SU-DHL-6 (cell line): ENCODE data around the gene NANP.

Experiments
- H2AFZ ChIP-seq: fragments of 200-600 bp; sonication (generic); 2 replicates; pipeline ENCODE4 v1.6.1; 2014; ENCODE audit warnings: low read depth, mild to moderate bottlenecking, moderate library complexity, mixed read lengths, antibody characterized with exemption, low read length; ENCODE audit not compliant: severe bottlenecking
- H3F3A ChIP-seq: fragments of 200-600 bp; shearing (Covaris generic); 2 replicates; pipeline ENCODE4 v1.6.0; 2016; ENCODE audit warnings: antibody characterized with exemption, mild to moderate bottlenecking; ENCODE audit not compliant: insufficient read depth
- H3K27ac ChIP-seq: fragments of 200-600 bp; sonication (generic); 2 replicates; pipeline ENCODE4 v1.5.1; 2016; ENCODE audit warnings: low read depth, mild to moderate bottlenecking, low read length, moderate library complexity, mixed read lengths
- H3K27me3 ChIP-seq: fragments of 200-600 bp; sonication (generic), shearing (Covaris generic); 2 replicates; pipeline ENCODE4 v1.6.0; 2014; ENCODE audit warnings: mild to moderate bottlenecking, low read length
- H3K36me3 ChIP-seq: fragments of 200-600 bp; sonication (generic); 2 replicates; pipeline ENCODE4 v1.6.1; 2014; ENCODE audit warnings: mild to moderate bottlenecking, low read length, mixed read lengths
- H3K4me2 ChIP-seq: fragments of 300-600, 200-600 bp; shearing (Covaris generic), sonication (generic); 2 replicates; pipeline ENCODE4 v1.6.0; 2014; ENCODE audit warnings: low read length, low read depth, mild to moderate bottlenecking; ENCODE audit not compliant: poor library complexity, severe bottlenecking
- H3K4me3 ChIP-seq: fragments of 200-600 bp; sonication (generic); 2 replicates; pipeline ENCODE4 v1.5.1; 2014; ENCODE audit warnings: antibody characterized with exemption, low read length, mild to moderate bottlenecking, mixed read lengths; ENCODE audit not compliant: insufficient read depth, poor library complexity, severe bottlenecking
- H3K79me2 ChIP-seq: fragments of 200-600 bp; sonication (generic); 2 replicates; pipeline ENCODE4 v1.6.1; 2014; ENCODE audit warnings: mild to moderate bottlenecking, low read length, moderate library complexity; ENCODE audit not compliant: insufficient read depth
- H3K9ac ChIP-seq: fragments of 200-600 bp; sonication (generic); 2 replicates; pipeline ENCODE4 v1.7.0; 2014; ENCODE audit warnings: mild to moderate bottlenecking, low read length
- H3K9me2 ChIP-seq: fragments of 200-600 bp; sonication (generic); replicated peaks from 2 replicates; pipeline ENCODE4 v1.6.1; 2014; ENCODE audit warnings: low read length; ENCODE audit not compliant: insufficient read depth
- H3K9me3 ChIP-seq: fragments of 200-600 bp; sonication (generic); 2 replicates; pipeline ENCODE4 v1.6.1; 2014; ENCODE audit warnings: low read length, mixed read lengths; ENCODE audit not compliant: insufficient read depth
- H4K20me1 ChIP-seq: fragments of 200-600 bp; sonication (generic); 2 replicates; pipeline ENCODE4 v1.6.1; 2014; ENCODE audit warnings: low read depth, mild to moderate bottlenecking, antibody characterized with exemption, low read length, moderate library complexity, mixed read lengths
- EZH2phosphoT487 ChIP-seq: fragments of 200-600 bp; sonication (generic), shearing (Covaris generic); conservative IDR thresholded peaks from 2 replicates; pipeline ENCODE4 v1.6.1; 2018; ENCODE audit warnings: mild to moderate bottlenecking, antibody characterized with exemption, low read length, moderate library complexity, mixed read lengths
- TF ChIP-seq, protein P1 (sequence below): fragments of 200-600 bp; sonication (generic); IDR thresholded peaks from one replicate; pipeline ENCODE4 v1.5.1; 2017; ENCODE audit warnings: antibody characterized with exemption, mild to moderate bottlenecking, low read length, moderate library complexity; ENCODE audit not compliant: insufficient read depth, poor library complexity, severe bottlenecking

Gene NANP

DNA sequence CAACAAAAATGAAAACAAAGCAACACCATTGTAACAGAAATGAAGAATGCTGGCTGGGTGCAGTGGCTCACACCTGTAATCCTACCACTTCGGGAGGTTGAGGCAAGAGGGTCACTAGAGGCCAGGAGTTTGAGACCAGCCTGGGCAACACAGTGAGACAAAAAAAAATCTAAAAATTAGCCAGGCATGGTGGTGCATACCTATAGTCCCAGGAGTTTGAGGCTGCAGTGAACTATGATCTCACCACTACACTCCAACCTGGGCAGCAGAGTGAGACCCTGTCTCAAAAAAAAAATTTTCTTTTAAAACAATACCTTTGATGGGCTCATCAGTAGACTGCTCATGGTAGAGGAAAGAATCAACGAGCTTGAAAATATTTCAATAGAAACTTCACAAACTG is 57.0 kb downstream of the NANP start:
- TF ChIP-seq, protein P1, sequence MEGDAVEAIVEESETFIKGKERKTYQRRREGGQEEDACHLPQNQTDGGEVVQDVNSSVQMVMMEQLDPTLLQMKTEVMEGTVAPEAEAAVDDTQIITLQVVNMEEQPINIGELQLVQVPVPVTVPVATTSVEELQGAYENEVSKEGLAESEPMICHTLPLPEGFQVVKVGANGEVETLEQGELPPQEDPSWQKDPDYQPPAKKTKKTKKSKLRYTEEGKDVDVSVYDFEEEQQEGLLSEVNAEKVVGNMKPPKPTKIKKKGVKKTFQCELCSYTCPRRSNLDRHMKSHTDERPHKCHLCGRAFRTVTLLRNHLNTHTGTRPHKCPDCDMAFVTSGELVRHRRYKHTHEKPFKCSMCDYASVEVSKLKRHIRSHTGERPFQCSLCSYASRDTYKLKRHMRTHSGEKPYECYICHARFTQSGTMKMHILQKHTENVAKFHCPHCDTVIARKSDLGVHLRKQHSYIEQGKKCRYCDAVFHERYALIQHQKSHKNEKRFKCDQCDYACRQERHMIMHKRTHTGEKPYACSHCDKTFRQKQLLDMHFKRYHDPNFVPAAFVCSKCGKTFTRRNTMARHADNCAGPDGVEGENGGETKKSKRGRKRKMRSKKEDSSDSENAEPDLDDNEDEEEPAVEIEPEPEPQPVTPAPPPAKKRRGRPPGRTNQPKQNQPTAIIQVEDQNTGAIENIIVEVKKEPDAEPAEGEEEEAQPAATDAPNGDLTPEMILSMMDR, result no peak
- no peak for TF ChIP-seq EZH2phosphoT487
- Histone ChIP-seq H3K9ac (no peak overlapping the region), H3K9me2 (no peaks in the 10 kb centered on the region), H3K4me2 (no peak overlapping the region), H3K4me3 (no peak overlapping the region), H3K79me2 (no peaks in the 10 kb centered on the region), H4K20me1 (no peaks in the 10 kb centered on the region), H3K36me3 (no peaks in the 10 kb centered on the region), H3K27ac (no peak overlapping the region), H3F3A (no peaks in the 10 kb centered on the region), H3K27me3 (no peaks in the 10 kb centered on the region), H3K9me3 (no peaks in the 10 kb centered on the region), H2AFZ (no peak overlapping the region)

DNA sequence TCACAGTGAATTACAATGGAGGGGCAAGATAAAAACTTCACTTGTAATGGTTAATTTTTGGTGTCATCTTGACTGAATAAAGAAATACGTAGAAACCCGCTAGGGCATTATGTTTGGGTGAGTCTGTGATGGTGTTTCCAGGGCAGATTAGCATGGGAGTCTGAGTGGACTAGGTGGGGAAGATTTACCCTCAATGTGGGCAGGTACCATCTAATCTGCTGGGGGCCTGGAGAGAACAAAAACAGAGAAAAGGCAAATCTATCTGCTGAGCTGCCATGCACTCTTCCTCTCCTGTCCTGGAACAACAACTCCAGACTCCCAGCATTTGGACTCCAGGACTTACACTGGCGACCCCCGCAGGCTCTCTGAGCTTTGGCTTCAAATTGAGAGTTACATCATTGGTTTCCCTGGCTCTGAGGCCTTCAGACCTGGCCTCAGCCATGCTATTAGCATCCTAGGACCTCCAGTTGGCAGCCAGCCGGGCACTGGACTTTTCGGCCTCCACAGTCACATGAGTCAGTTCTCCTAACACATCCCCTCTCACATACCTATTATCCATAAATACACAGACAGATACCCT is 58.1 kb downstream of the NANP start:
- H2AFZ ChIP-seq, result no peak overlapping the region
- no peaks in the 10 kb centered on the region for H3F3A ChIP-seq
- no peaks in the 10 kb centered on the region for H3K36me3 ChIP-seq
- H3K4me2 ChIP-seq, result no peak overlapping the region
- no peak for TF ChIP-seq EZH2phosphoT487
- no peaks in the 10 kb centered on the region for H4K20me1 ChIP-seq
- H3K27ac ChIP-seq, result no peak overlapping the region
- H3K9ac ChIP-seq, result no peak overlapping the region
- no peak overlapping the region for H3K4me3 ChIP-seq
- no peaks in the 10 kb centered on the region for H3K27me3 ChIP-seq
- H3K9me2 ChIP-seq, result no peaks in the 10 kb centered on the region
- H3K79me2 ChIP-seq, result no peaks in the 10 kb centered on the region
- H3K9me3 ChIP-seq, result no peaks in the 10 kb centered on the region

DNA sequence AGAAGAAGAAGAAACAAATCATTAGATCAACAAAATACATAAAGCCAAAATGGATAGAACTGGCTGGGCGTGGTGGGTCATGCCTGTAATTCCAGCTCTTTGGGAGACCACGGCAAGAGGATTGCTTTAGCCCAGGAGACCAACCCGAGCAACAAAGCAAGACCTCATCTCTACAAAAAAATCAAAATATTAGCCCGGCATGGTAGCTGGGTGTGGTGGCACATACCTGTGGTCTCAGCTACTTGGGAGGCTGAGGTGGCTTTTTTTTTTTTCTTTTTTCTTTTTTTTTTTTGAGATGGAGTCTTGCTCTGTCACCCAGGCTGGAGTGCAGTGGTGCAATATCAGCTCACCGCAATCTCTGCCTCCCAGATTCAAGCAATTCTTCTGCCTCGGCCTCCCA is 59.9 kb downstream of the NANP start:
- Histone ChIP-seq H3K27ac (no peak overlapping the region), H3K79me2 (no peaks in the 10 kb centered on the region)
- TF ChIP-seq EZH2phosphoT487, result no peak
- TF ChIP-seq, protein P1, result no peak

DNA sequence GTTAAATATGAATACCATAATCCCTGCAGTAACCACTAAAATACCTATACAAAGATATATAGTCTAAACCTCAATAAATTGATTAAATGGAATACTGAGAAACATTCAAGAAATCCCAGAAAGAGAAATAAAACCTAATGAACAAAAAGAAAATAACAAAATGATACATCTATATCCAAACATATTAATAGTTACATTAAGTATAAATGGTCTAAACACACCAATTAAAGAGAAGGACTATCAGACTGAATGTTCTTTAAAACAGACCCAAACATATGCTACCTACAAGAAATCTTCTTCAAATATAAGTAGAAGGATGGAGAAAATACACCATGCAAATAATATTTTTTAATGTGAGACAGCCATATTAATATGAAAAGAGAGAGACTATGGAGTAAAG is 60.5 kb downstream of the NANP start:
- no peak for TF ChIP-seq EZH2phosphoT487
- TF ChIP-seq, protein P1, result no peak
- Histone ChIP-seq H3F3A (no peaks in the 10 kb centered on the region), H3K4me2 (no peak overlapping the region), H3K27me3 (no peaks in the 10 kb centered on the region), H3K9ac (no peak overlapping the region), H3K79me2 (no peaks in the 10 kb centered on the region), H3K9me3 (no peaks in the 10 kb centered on the region), H3K36me3 (no peaks in the 10 kb centered on the region), H3K4me3 (no peak overlapping the region), H2AFZ (no peak overlapping the region), H4K20me1 (no peaks in the 10 kb centered on the region), H3K27ac (no peak overlapping the region), H3K9me2 (no peaks in the 10 kb centered on the region)

More for the DNA sequence above, 59.9 kb downstream of the NANP start:
- no peak overlapping the region for H2AFZ ChIP-seq
- H3K27me3 ChIP-seq, result no peaks in the 10 kb centered on the region
- no peaks in the 10 kb centered on the region for H3K36me3 ChIP-seq
- H3K9ac ChIP-seq, result no peak overlapping the region
- no peaks in the 10 kb centered on the region for H3F3A ChIP-seq
- no peak overlapping the region for H3K4me3 ChIP-seq
- H3K4me2 ChIP-seq, result no peak overlapping the region
- H3K9me3 ChIP-seq, result no peaks in the 10 kb centered on the region
- H3K9me2 ChIP-seq, result no peaks in the 10 kb centered on the region
- H4K20me1 ChIP-seq, result no peaks in the 10 kb centered on the region
